SK-N-SH treated with all-trans-retinoic acid at 6 μM for 48 hours (cell line): ENCODE results near the gene ZSCAN5C.

Source experiments
- BACH2 ChIP-seq: fragments of 250-450 bp; sonication (Bioruptor Pico); IDR thresholded peaks from 2 replicates; pipeline ENCODE4 v1.9.0; 2021; ENCODE audit warnings: mild to moderate bottlenecking, borderline replicate concordance
- CSDC2 ChIP-seq: fragments of 250-450 bp; sonication (Bioruptor Pico); IDR thresholded peaks from 2 replicates; pipeline ENCODE4 v1.5.0; 2020; ENCODE audit warnings: mild to moderate bottlenecking, moderate library complexity
- ESRRG ChIP-seq: fragments of 250-450 bp; sonication (Bioruptor Pico); IDR thresholded peaks from 2 replicates; pipeline ENCODE4 v1.6.1; 2021; ENCODE audit warnings: mild to moderate bottlenecking
- ISL1 ChIP-seq: fragments of 250-450 bp; sonication (Bioruptor Pico); IDR thresholded peaks from 2 replicates; pipeline ENCODE4 v2.1.2; 2022; ENCODE audit warnings: mild to moderate bottlenecking, moderate library complexity
- RARB ChIP-seq: fragments of 250-450 bp; sonication (Bioruptor Pico); IDR thresholded peaks from 2 replicates; pipeline ENCODE4 v1.8.0; 2021; ENCODE audit warnings: mild to moderate bottlenecking, moderate library complexity
- ZC3H10 ChIP-seq: fragments of 250-450 bp; sonication (Bioruptor Pico); IDR thresholded peaks from 2 replicates; pipeline ENCODE4 v1.5.1; 2021; ENCODE audit warnings: mild to moderate bottlenecking, moderate library complexity
- ZNF70 ChIP-seq: fragments of 450-650 bp; formaldehyde crosslinking; IDR thresholded peaks from 2 replicates; pipeline ENCODE4 v1.5.0; 2020; ENCODE audit warnings: mild to moderate bottlenecking, moderate library complexity
- ZNF8 ChIP-seq: fragments of 450-650 bp; formaldehyde crosslinking; IDR thresholded peaks from 2 replicates; pipeline ENCODE4 v1.5.0; 2020; ENCODE audit warnings: mild to moderate bottlenecking, moderate library complexity
- TF ChIP-seq, protein P1 (sequence below): fragments of 250-450 bp; sonication (Bioruptor Pico); IDR thresholded peaks from 2 replicates; pipeline ENCODE4 v1.8.0; 2020; ENCODE audit warnings: mild to moderate bottlenecking, moderate library complexity, borderline replicate concordance
- TF ChIP-seq, protein P2 (sequence below): fragments of 250-450 bp; sonication (Bioruptor Pico); IDR thresholded peaks from 2 replicates; pipeline ENCODE4 v1.5.1; 2021; ENCODE audit warnings: mild to moderate bottlenecking, moderate library complexity
- TF ChIP-seq, protein P3 (sequence below): fragments of 250-450 bp; sonication (Bioruptor Pico); IDR thresholded peaks from 2 replicates; pipeline ENCODE4 v1.5.1; 2020; ENCODE audit warnings: low read depth, mild to moderate bottlenecking, moderate library complexity

DNA sequence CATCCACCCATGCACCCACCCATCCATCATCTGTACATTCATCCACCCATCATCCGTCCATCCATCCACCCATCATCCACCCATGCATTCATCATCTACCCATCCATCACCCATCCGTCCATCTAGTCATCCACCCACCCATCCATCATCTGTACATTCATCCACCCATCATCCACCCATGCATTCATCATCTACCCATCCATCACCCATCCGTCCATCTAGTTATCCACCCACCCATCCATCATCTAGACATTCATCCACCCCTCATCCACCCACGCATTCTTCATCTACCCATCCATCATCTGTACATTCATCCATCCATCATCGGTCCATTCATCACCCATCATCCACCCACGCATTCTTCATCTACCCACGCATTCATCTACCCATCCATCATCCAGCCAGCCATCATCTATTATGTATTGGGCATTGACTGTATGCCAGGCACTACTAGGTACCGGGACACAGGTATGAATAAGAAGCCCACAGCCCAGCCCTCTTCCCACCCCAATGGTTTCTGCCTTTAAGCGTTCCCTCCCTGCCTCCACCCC is 43.0 kb upstream of the ZSCAN5C start:
- TF ChIP-seq, protein P1, sequence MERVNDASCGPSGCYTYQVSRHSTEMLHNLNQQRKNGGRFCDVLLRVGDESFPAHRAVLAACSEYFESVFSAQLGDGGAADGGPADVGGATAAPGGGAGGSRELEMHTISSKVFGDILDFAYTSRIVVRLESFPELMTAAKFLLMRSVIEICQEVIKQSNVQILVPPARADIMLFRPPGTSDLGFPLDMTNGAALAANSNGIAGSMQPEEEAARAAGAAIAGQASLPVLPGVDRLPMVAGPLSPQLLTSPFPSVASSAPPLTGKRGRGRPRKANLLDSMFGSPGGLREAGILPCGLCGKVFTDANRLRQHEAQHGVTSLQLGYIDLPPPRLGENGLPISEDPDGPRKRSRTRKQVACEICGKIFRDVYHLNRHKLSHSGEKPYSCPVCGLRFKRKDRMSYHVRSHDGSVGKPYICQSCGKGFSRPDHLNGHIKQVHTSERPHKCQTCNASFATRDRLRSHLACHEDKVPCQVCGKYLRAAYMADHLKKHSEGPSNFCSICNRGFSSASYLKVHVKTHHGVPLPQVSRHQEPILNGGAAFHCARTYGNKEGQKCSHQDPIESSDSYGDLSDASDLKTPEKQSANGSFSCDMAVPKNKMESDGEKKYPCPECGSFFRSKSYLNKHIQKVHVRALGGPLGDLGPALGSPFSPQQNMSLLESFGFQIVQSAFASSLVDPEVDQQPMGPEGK (CRISPR knock-in tag), result no peak
- no peak for TF ChIP-seq ISL1 (CRISPR knock-in tag)
- TF ChIP-seq CSDC2 (CRISPR knock-in tag), result no peak
- TF ChIP-seq, protein P2, sequence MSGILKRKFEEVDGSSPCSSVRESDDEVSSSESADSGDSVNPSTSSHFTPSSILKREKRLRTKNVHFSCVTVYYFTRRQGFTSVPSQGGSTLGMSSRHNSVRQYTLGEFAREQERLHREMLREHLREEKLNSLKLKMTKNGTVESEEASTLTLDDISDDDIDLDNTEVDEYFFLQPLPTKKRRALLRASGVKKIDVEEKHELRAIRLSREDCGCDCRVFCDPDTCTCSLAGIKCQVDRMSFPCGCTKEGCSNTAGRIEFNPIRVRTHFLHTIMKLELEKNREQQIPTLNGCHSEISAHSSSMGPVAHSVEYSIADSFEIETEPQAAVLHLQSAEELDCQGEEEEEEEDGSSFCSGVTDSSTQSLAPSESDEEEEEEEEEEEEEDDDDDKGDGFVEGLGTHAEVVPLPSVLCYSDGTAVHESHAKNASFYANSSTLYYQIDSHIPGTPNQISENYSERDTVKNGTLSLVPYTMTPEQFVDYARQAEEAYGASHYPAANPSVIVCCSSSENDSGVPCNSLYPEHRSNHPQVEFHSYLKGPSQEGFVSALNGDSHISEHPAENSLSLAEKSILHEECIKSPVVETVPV (CRISPR knock-in tag), result no peak
- no peak for TF ChIP-seq ESRRG (CRISPR knock-in tag)
- TF ChIP-seq, protein P3, sequence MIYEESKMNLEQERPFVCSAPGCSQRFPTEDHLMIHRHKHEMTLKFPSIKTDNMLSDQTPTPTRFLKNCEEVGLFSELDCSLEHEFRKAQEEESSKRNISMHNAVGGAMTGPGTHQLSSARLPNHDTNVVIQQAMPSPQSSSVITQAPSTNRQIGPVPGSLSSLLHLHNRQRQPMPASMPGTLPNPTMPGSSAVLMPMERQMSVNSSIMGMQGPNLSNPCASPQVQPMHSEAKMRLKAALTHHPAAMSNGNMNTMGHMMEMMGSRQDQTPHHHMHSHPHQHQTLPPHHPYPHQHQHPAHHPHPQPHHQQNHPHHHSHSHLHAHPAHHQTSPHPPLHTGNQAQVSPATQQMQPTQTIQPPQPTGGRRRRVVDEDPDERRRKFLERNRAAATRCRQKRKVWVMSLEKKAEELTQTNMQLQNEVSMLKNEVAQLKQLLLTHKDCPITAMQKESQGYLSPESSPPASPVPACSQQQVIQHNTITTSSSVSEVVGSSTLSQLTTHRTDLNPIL (CRISPR knock-in tag), result no peak
- no peak for TF ChIP-seq BACH2 (CRISPR knock-in tag)
- TF ChIP-seq ZNF8, result no peak
- no peak for TF ChIP-seq ZNF70 (CRISPR knock-in tag)
- no peak for TF ChIP-seq ZC3H10 (CRISPR knock-in tag)
- no peak for TF ChIP-seq RARB (CRISPR knock-in tag)
